Stimulated activated naive B cell treated with anti-CD40 and anti-IgM and Interleukin-4, amounts not matched to agents 10 μg/mL and 1 μg/mL and 100 μg/mL, for 72 hours (primary cell): ENCODE data around the gene SPEG.
A peak's percentile ranks its signal among the peaks of the same experiment; 100 is the strongest.

Source experiments
- ATAC-seq, 2 donors: fragments of 150-1000 bp; cut with Tn5 transposase; replicated peaks; 2 replicates each; pipeline ENCODE4 v1.10.0; 2021; ENCODE audit warnings: moderate library complexity in 1 of 2
- DNase-seq: peaks from one replicate; pipeline ENCODE4 v3.0.0; 2021
- H3K27ac Mint-ChIP-seq: one replicate; pipeline ENCODE4 v1.8.0; 2022; ENCODE audit warnings: mild to moderate bottlenecking, mixed read lengths
- H3K27me3 Mint-ChIP-seq, 2 donors: one replicate each; pipeline ENCODE4 v1.8.0; 2022; ENCODE audit warnings: mixed read lengths in 2 of 2
- H3K36me3 Mint-ChIP-seq, 2 donors: one replicate each; pipeline ENCODE4 v1.8.0; 2022; ENCODE audit warnings: mixed read lengths in 2 of 2, mild to moderate bottlenecking in 1 of 2
- H3K4me1 Mint-ChIP-seq, 2 donors: one replicate each; pipeline ENCODE4 v1.8.0; 2022; ENCODE audit warnings: mixed read lengths in 2 of 2, mild to moderate bottlenecking in 1 of 2
- H3K4me3 Mint-ChIP-seq, 2 donors: one replicate each; pipeline ENCODE4 v1.8.0; 2022; ENCODE audit warnings: mild to moderate bottlenecking in 2 of 2, mixed read lengths in 2 of 2, moderate library complexity in 1 of 2
- H3K9me3 Mint-ChIP-seq, 2 donors: one replicate each; pipeline ENCODE4 v1.8.0; 2022; ENCODE audit warnings: mixed read lengths in 2 of 2, mild to moderate bottlenecking in 1 of 2

Gene SPEG

DNA sequence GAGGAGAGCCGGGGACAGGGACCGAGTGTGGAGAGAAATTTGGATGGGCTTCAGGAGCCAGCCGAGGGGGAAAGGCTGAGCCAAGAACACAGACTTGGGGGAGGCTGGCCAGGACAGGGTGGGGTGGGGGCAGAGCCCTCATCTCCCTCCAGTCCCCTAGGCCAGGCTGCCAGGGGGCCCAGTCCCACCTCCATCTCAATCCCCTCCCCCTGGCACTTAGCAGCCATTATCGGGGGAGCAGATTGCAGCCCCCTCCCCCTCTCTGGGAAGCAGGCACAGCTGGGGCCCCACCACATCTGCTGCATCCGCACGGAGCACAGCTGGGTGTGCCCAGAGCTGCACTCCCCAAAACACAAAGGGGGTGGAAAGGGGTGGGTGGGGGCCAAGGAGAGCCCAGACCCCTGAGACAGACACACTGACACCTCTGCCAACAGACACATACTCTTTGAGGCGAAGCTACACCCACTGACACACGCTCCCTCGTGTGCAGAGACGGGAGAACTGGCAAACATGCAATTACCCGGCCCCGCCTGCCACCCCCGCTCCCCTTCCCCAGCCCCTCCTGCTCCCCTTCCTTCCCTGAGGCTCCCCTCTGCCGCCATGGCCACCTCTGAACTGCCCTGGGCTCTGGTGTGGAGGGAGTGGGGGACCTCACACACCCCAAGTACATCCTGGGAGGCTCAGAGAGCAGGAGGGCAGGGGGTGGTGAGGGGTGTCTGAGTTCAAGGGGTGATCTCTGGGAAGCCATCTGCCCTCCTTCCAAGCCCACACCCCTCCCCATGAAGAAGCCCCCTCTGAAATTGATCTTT is 74.5 kb downstream of the SPEG start:
- peaks cover 31 to 48% of the 10 kb centered on the region in 2 donors for H3K36me3 Mint-ChIP-seq
- DNase-seq (no peak), ATAC-seq (peak; percentile 38 to 39)
- no peaks in the 10 kb centered on the region for H3K9me3 Mint-ChIP-seq
- H3K4me1 Mint-ChIP-seq = peaks cover 29 to 44% of the 10 kb centered on the region in 2 donors
- peaks cover 56 to 63% of the 10 kb centered on the region in 2 donors for H3K27me3 Mint-ChIP-seq
- H3K27ac Mint-ChIP-seq = peak overlapping the region; percentile 27
- peak overlapping the region; percentile 60 for H3K4me3 Mint-ChIP-seq

DNA sequence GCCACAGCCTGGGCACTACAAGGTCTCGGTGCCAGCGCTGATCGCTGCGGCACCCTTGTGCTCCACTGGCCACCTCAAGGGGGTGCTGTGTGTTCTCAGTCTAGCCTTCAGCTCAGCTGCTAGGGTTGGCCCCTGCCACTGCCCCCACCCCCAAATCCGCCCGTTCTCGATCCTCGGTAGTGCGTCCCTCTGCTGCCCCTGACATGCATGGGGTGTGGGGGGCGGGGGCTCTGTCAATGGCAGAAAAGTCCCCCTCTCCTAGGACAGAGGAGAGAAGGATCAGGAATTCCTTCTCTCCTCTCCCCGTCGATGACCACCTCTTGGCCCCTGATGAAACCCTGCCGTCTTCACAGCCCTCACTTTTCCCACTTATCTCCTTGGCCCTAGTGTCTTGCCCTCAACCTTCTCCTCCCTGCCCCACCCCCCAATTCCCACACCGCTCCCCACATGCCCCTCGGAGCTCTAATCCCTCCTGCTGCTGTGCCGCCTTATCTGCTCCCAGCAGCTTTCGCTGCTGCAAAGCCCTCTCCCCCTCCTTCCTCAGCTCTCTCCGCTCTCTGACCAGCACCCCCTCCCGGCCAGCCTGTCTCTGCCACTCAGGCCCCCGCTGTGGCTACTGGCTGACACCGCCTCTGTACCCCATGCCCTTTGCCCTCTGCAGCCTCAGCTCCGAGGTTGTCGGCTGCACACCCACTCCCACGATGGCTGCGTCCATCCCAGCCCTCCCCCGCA is 75.3 kb downstream of the SPEG start:
- peak overlapping the region; percentile 60 for H3K4me3 Mint-ChIP-seq
- peaks cover 33 to 46% of the 10 kb centered on the region in 2 donors for H3K4me1 Mint-ChIP-seq
- peak; percentile 84 to 85 for ATAC-seq

DNA sequence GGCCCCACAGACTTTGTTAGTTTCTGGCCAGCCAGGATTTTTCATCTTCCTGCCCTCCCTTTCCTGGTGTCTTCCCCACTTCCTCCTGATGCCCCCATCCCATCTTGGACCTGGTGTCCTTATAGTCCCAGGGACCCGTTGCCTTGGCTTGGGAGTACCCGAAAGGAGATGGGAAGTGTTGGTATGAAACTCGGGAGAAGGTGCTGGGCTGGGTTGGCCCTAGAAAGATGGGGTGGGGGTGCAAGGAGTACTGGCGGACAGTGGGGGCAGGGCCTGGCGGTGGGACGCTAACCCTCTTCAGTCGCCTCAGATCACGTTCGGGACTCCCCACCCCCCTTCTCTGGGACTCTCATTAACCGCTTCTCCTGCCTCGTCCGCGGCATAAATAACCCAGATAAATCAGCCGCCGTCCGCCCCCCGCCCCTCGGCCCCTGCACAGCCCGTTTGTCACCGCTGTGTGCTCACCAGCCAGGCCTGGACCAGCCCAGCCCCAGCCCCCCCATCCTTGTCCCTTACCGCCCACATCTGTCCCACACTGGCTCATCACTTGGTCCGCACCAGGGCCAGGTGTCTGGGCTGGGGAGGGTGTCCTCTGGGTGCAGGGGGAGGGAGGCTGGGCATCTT is 76.0 kb downstream of the SPEG start:
- no peaks in the 10 kb centered on the region for H3K9me3 Mint-ChIP-seq
- DNase-seq (no peak), ATAC-seq (no peak)
- peaks cover 19 to 33% of the 10 kb centered on the region in 2 donors for H3K36me3 Mint-ChIP-seq
- H3K27me3 Mint-ChIP-seq = peaks cover 61 to 77% of the 10 kb centered on the region in 2 donors
- H3K4me3 Mint-ChIP-seq = peak overlapping the region; percentile 60
- H3K4me1 Mint-ChIP-seq = peaks cover 33 to 46% of the 10 kb centered on the region in 2 donors
- H3K27ac Mint-ChIP-seq = no peak overlapping the region

More for the DNA sequence above, 75.3 kb downstream of the SPEG start:
- DNase-seq = no peak
- Mint-ChIP-seq H3K27me3 (peaks cover 55 to 70% of the 10 kb centered on the region in 2 donors), H3K36me3 (peaks cover 25 to 40% of the 10 kb centered on the region in 2 donors), H3K9me3 (no peaks in the 10 kb centered on the region), H3K27ac (peak overlapping the region; percentile 27)

DNA sequence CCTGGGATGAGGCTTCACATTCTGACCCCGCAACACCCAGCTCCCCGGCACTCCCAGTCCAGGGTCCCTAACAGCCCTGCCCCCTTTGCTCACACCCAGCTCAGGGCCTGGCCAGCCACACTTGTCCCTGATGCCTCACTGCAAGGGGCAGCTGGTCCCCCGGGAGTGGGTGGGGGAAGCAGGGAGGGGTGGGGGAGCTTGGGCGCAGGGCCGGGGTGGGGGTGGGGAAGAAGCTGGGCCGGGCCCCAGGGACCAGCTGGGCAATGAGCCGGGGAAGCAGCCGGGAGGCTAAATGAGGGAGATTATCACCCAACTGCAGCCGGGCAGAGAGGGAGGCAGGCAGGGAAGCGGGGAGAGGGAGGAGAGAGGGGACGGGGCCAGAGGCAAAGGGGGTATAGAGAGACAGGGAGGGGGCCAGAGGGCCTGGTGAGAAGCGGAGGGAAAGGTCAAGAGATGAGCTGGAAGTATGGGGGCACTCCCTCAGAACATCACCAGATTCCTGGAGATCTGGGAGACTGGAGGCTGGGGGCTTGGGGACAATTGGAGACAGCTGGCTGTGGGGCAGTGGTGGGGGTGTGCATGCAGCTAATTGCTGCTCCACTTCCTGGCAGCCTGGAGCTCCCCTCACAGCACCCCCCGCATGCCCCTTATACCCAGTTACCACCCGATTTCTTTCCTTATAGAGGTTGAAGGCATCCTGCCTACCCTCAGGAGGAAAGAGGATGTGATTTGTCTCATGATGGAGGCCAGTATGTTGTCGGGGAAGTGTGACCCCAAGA is 77.1 kb downstream of the SPEG start:
- Mint-ChIP-seq H3K4me1 (peaks cover 33 to 46% of the 10 kb centered on the region in 2 donors), H3K36me3 (peaks cover 10 to 22% of the 10 kb centered on the region in 2 donors), H3K9me3 (no peaks in the 10 kb centered on the region), H3K4me3 (no peak overlapping the region), H3K27me3 (peaks cover 72 to 88% of the 10 kb centered on the region in 2 donors), H3K27ac (no peak overlapping the region)
- ATAC-seq (no peak), DNase-seq (no peak)

DNA sequence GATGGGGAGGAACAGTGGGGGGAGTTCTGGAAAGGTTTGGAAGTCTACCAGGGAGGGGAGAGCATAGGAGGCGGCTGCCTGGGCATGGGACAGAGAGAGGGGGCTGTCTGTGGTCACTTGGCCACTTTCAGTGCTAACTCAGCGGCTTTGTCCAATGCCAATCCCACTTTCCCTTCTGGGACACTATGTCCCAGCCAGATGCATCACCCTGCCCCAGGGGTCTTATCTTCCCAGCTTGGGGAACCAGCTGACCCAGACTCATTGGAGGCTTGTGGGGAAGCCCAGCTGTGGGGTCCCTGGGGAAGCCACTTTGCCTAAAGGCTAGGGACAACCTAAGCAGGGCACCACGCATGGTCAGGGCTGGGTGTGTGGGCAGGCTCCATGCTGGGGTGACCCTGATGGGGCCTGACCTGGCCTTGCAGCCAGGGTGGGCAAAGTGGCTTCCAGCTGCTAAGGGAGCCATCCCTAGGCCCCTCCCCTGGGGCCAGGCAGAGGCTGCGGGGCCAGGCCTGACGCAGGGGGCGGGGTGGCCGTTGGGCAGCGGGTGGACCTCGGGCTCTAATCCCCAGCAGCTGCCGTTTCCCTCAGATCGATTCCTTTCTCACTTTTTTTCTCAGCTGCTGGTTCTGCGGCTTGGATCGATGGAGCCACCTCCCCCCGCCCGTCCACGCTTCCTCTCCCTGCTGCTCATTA is 78.0 kb downstream of the SPEG start:
- ATAC-seq (no peak), DNase-seq (no peak)
- H3K27ac Mint-ChIP-seq = no peak overlapping the region
- peaks cover 2 to 13% of the 10 kb centered on the region in 2 donors for H3K36me3 Mint-ChIP-seq
- no peaks in the 10 kb centered on the region for H3K9me3 Mint-ChIP-seq
- no peak overlapping the region for H3K4me3 Mint-ChIP-seq
- peaks cover 82 to 93% of the 10 kb centered on the region in 2 donors for H3K27me3 Mint-ChIP-seq
- H3K4me1 Mint-ChIP-seq = peaks cover 33 to 42% of the 10 kb centered on the region in 2 donors

DNA sequence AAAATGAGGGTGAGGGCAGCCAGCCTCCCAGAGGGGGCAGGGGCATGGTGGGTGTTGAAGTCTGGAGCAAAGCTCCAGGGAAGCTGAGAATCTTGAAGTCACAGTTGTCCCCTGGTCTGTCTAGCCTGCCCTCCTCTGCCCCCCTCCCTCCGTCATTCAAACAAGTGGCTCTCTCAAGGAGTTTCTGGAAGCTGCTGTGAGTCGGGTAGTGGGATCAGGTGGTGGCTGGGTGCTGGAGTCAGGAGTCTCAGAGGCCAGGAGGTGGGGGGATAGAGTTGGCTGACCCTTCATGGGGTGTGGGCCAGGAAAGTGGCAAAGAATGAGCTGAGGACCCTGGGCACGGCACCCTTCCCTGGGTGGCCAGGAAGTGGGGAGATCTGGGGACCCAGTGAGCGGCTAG is 79.1 kb downstream of the SPEG start:
- DNase-seq (no peak), ATAC-seq (no peak)
- H3K9me3 Mint-ChIP-seq = no peaks in the 10 kb centered on the region
- H3K27me3 Mint-ChIP-seq = peaks cover 88 to 95% of the 10 kb centered on the region in 2 donors
- peaks cover 33 to 42% of the 10 kb centered on the region in 2 donors for H3K4me1 Mint-ChIP-seq
- no peak overlapping the region for H3K4me3 Mint-ChIP-seq
- no peak overlapping the region for H3K27ac Mint-ChIP-seq
- H3K36me3 Mint-ChIP-seq = peaks cover 2 to 7% of the 10 kb centered on the region in 2 donors

DNA sequence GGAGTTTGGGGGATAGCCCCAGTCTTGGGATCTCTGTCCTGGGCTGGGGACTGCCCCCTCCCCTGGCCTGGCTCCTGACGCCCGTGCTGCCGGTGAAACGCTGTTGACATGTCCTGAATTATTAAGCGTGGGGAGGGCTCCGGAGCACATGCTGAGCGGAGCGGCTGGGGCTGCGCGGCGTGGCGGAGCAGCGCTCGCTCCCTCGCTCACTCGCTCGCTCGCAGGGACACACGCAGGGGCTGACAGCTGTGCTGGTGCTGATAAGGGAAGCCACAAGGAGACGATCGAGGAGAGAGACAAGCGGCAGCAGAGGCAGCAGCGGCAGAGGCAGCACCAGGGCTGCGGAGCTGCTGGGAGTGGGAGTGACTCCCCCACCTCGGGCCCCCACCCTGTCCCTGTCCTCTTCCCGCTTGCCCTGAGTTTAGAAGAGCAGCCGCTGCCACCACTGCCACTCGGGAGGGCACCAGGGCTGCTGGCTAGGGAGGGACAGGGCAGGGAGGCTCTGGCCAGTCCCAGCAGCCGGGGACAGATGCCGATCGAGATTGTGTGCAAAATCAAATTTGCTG is 79.6 kb downstream of the SPEG start, which contains the start of gene ASIC4:
TSS of gene ASIC4 (plus strand) at position 287 of the 566 bp plus-strand sequence. CDS start at position 530, 243 bp downstream.
- H3K4me1 Mint-ChIP-seq = peaks cover 33 to 40% of the 10 kb centered on the region in 2 donors
- no peak within 1 kb of the TSS for H3K4me3 Mint-ChIP-seq
- peaks cover 90 to 96% of the 10 kb centered on the region in 2 donors for H3K27me3 Mint-ChIP-seq
- no peaks in the 10 kb centered on the region for H3K9me3 Mint-ChIP-seq
- DNase-seq = no peak
- H3K36me3 Mint-ChIP-seq = peaks cover 2 to 7% of the 10 kb centered on the region in 2 donors
- no peak for ATAC-seq
- H3K27ac Mint-ChIP-seq = no peak within 1 kb of the TSS

DNA sequence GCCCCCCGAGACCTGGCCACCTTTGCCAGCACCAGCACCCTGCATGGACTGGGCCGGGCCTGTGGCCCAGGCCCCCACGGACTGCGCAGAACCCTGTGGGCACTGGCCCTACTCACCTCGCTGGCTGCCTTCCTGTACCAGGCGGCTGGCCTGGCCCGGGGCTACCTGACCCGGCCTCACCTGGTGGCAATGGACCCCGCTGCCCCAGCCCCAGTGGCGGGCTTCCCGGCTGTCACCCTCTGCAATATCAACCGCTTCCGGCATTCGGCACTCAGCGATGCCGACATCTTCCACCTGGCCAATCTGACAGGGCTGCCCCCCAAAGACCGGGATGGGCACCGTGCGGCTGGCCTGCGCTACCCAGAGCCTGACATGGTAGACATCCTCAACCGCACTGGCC is 80.2 kb downstream of the SPEG start:
- Mint-ChIP-seq H3K4me1 (peaks cover 28 to 34% of the 10 kb centered on the region in 2 donors), H3K27ac (no peak overlapping the region), H3K4me3 (no peak overlapping the region), H3K27me3 (peaks cover 90 to 95% of the 10 kb centered on the region in 2 donors), H3K36me3 (peaks cover 2 to 3% of the 10 kb centered on the region in 2 donors), H3K9me3 (no peaks in the 10 kb centered on the region)
- DNase-seq (no peak), ATAC-seq (no peak)

DNA sequence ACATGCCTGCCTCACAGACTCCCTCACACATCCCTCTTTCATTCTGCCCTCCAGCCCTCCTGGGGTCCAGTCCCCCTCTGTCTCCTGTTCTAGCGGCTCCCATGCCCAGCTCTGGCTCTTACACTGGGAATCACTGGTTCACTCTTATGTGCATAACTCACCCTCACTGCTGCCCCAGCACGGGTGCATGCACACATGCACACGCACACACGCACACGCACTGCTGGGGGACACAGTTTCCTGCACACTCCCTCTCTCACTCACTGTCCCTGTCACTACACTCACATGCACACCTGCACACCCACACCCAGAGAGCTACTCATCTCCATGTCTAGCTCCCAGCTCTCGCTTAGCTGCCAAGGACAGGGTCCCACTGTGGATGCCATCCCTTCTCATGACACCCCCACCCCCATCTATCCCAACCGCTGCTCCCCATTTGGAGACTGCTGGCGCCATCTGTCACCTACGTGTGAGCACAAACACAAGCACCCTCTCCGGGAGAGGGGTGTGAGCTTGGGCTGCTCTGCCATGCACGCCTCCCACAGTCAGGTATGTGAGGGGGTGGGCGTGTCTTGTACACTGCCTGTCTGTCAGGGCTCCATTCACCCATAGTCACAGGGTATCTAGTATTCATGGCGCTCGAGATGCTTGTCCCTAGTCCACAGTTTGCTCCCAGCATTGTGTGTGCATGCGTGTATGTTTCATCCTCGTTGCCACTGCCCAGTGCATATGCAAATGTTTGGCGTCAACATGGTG is 81.4 kb downstream of the SPEG start:
- H3K36me3 Mint-ChIP-seq = peaks cover 2 to 3% of the 10 kb centered on the region in 2 donors
- H3K27ac Mint-ChIP-seq = no peak overlapping the region
- H3K4me1 Mint-ChIP-seq = peaks cover 17 to 22% of the 10 kb centered on the region in 2 donors
- H3K4me3 Mint-ChIP-seq = no peak overlapping the region
- no peak for ATAC-seq
- no peaks in the 10 kb centered on the region for H3K9me3 Mint-ChIP-seq
- H3K27me3 Mint-ChIP-seq = peaks cover 88 to 95% of the 10 kb centered on the region in 2 donors
- DNase-seq = no peak

DNA sequence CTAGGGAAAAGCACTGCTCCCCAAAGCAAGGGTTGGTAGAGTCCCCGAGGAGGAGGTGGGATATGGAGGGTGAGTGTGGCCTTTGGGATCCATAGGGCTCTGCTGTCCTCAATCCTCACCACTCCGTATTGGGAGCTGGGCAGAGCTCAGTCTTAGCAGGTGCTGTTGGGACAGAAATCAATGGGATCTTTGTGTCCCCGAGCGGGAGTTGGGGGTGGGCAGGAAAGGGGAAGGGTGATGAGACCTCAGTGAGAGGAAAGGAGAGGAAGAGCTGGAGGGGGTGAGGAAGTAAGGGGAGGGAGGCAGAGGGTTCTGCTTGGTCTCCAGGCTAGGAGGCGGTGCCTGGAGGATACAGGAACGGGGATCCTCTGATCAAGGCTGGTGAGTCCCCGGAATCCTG is 82.2 kb downstream of the SPEG start:
- H3K27me3 Mint-ChIP-seq = peaks cover 88 to 95% of the 10 kb centered on the region in 2 donors
- DNase-seq = no peak
- H3K27ac Mint-ChIP-seq = no peak overlapping the region
- no peak overlapping the region for H3K4me3 Mint-ChIP-seq
- H3K9me3 Mint-ChIP-seq = no peaks in the 10 kb centered on the region
- peaks cover 21 to 28% of the 10 kb centered on the region in 2 donors for H3K4me1 Mint-ChIP-seq
- ATAC-seq = no peak
- H3K36me3 Mint-ChIP-seq = peaks cover 0 to 2% of the 10 kb centered on the region in 2 donors

DNA sequence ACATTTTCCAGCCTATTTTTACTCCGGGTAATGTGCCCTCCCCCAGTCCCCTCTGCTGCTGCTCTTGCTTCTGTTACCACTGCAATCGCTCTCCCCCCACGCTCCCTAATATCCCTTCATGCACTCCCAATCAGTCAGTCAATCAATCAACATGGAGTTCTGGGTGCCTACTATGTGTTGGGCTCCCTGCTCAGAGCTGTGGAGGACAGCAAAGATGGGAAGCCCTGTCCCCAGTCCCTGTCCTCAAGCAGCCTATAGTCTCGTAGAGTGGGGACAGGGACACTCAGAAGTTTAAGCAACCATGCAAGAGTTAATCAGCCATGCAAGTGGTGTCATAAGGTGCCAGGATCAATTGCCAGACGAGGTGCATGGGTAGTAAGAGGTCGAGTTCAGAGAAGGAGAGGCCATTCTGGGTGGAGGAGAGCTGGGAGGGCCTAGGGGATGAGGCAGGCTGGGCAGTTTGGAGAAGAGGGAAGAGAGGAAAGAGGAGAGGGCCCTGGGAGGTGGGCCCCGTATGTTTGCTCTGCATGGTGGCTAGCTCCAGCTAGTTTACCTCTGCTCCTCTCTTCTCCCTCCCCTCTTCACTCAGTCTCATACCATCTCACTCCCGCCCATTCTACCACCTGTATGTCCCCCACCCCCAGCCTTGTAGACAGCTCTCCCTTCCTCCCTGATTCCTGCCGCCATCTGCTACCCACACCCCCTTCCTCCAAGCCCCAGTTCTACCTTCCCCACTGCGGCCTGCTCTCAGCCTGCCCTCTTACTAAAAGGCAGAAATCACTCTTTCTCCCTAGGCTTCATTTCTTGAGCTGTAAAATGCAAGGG is 83.5 kb downstream of the SPEG start:
- H3K27me3 Mint-ChIP-seq = peaks cover 84 to 89% of the 10 kb centered on the region in 2 donors
- H3K36me3 Mint-ChIP-seq = peaks cover 0 to 2% of the 10 kb centered on the region in 2 donors
- no peak overlapping the region for H3K27ac Mint-ChIP-seq
- peaks cover 21 to 25% of the 10 kb centered on the region in 2 donors for H3K4me1 Mint-ChIP-seq
- no peak overlapping the region for H3K4me3 Mint-ChIP-seq
- ATAC-seq (no peak), DNase-seq (no peak)
- H3K9me3 Mint-ChIP-seq = no peaks in the 10 kb centered on the region

DNA sequence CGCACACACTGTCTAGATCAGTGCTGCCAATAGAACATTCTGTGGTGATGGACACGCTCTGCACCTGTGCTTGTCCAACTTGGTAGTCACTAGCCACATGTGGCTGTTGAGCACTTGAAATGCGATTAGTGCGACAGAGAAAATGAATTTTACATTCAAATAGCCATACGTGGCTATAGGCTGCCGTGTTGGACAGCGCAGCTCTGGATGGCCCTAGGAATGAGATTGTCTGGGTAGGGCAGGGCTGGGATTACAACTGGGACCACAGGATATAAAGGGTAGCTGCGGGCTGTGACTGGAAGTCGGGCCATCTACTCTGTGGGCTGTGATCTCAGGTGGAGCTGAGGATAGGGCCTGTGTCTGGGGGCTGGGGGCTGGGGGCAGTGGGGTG is 84.9 kb downstream of the SPEG start:
- peaks cover 12 to 19% of the 10 kb centered on the region in 2 donors for H3K4me1 Mint-ChIP-seq
- H3K36me3 Mint-ChIP-seq = no peaks in the 10 kb centered on the region
- no peak for DNase-seq
- no peak overlapping the region for H3K4me3 Mint-ChIP-seq
- no peak for ATAC-seq
- no peak overlapping the region for H3K27ac Mint-ChIP-seq
- H3K27me3 Mint-ChIP-seq = peaks cover 80 to 89% of the 10 kb centered on the region in 2 donors
- H3K9me3 Mint-ChIP-seq = no peaks in the 10 kb centered on the region
